Mammary epithelial cell (primary cell): ENCODE data around the gene ITGAV.

Source experiments
- CTCF ChIP-seq, 2 donors: IDR thresholded peaks in 1 of 2; conservative IDR thresholded peaks in 1 of 2; 2 replicates each; pipeline ENCODE4 v1.5.1; 2011 to 2012; ENCODE audit warnings: inconsistent platforms in 2 of 2, low read length in 2 of 2, mild to moderate bottlenecking in 2 of 2, control low read depth in 1 of 2, low read depth in 1 of 2; ENCODE audit not compliant: insufficient read depth in 1 of 2; ENCODE audit errors: extremely low read depth in 1 of 2
- EZH2 ChIP-seq: IDR thresholded peaks from 2 replicates; pipeline ENCODE4 v1.6.1; 2012; ENCODE audit warnings: low read length, inconsistent platforms, borderline replicate concordance

DNA sequence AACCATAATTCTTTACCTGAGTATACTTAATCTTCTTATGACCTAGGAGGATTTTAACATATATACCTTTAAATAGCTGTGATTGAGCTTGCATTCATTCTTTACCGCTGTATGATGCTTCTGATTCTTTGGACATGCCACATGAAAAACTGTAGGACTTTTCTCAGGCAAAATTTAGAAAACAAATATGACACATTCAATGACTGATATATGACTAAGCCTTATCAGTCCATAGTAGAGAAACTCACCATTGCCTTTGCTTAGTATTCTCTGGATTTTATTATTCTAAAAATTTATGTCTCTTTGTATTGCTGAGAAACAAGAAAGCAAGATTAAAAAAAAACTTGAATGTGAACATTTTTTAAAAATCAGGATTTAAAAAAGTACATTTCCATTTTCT lies 107.7 kb downstream of the ITGAV start:
- TF ChIP-seq CTCF (conservative IDR thresholded peaks at IDR 0.05 in 1 of 2, IDR thresholded peaks at IDR 0.05 in 1 of 2; ENCODE audit: extremely low read depth in 1 of 2, insufficient read depth in 1 of 2, low read depth in 1 of 2, low read length in 2 of 2) (no peak), EZH2 (no peak)
